HG03139 (cell line): Measurements from ENCODE around the gene PSMG4.

Experiments used
- ATAC-seq: cut with Tn5 transposase; IDR thresholded peaks from one replicate; pipeline ENCODE4 v1.9.1; 2021; ENCODE audit not compliant: unreplicated experiment

The PSMG4 gene

DNA sequence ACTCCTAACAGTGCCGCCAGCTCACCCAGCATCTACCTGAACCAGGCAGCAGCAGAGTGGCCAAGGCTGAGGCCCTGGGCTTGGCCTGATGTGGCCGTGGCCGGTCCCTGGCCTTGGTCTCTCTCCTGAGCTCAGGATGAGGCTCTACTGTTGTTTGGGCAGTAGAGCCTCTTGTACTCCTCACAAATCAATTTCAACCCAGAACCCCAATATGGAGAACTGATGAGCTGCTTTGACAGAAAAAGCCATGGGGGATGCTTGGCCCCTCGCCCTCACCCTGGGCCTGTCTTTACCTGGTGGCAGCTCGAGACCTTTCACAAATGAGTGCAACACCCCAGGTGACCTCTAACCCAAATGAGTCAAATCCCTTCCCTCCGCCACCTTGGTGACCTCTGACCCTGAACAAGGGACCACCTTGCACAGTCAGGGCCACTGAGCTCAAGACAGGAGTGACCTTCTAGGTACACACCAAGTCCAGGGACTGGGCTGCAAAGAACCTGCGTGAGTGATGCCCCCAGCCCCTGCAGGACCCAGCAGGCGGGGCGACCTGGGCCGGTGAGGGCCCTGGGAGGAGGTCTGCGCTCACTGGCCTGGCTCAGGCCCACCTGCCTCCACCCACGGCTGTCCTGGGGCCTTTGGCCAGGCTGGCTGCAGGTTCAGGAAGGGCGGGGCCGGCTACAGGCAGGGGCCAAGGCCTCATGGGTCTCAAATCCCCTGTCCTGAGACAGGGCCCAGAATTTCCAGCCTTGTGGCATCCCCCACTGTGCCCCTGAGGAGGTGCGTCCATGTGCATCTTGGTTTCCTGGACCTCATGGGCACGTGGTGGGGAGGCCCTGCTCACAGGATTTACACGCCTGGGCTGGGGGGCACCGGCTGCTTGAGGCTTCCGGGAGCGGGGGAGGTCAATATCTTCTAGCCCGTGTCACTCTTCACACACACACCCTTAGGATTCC, 30.2 kb downstream of the PSMG4 start:
- no peak for ATAC-seq

DNA sequence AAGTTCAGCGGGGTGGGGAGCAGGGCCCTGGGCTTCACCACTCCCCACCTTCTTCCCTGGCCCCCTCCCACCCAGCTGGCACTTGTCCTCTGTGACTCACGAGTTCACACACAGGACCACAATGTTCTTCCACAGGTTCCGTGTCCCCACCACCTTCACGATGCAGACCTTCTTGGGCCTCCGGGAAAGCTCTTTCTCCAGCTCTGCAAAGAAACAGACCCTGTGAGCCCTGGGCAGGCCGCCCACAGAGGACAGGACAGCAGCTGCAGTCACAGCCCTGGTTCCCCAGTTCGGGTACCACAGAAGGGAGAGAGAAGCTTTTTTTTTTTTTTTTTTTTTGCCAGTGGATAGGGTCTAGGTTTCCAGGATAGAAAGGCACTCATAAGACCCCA, 30.9 kb downstream of the PSMG4 start:
- ATAC-seq: no peak

- no peak for ATAC-seq
Measured at GRCh38 chr6:3290149-3290930, 31.6 kb downstream of the PSMG4 start.

DNA sequence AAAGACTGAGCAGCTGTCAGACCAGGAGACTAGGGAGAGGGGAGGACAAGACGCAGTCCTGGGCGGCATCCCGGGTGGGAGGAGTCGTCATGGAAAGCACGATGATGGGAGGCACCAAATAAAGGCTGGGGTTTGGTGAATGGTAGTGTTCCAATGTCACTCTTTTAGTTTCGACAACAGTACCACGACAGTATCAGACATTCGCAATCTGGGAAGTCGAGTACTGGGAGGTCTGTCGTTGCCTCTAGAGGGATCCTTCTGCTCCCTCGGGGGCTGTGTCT, 32.1 kb downstream of the PSMG4 start:
- no peak for ATAC-seq

- no peak for ATAC-seq
Measured at GRCh38 chr6:3291346-3291745, 32.6 kb downstream of the PSMG4 start.

DNA sequence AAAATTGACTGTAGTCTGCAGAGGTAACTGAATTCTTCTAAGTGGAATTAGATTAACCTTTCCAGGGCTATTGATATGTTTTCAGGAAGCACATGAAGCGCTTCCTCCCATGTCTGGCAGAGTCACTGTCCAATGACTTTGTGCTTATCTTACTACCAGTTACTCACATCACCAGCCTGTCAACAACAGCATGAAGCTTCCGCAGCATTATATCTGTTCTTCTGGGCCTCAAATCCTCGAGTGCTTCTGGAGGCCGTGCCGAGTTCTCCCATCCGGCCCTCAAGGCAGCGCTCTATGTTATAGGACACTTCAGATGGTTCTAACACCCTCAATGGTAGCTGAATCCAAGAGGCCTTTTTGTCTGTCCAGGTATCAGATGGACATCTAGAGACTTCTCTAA, 33.2 kb downstream of the PSMG4 start:
- ATAC-seq: no peak

DNA sequence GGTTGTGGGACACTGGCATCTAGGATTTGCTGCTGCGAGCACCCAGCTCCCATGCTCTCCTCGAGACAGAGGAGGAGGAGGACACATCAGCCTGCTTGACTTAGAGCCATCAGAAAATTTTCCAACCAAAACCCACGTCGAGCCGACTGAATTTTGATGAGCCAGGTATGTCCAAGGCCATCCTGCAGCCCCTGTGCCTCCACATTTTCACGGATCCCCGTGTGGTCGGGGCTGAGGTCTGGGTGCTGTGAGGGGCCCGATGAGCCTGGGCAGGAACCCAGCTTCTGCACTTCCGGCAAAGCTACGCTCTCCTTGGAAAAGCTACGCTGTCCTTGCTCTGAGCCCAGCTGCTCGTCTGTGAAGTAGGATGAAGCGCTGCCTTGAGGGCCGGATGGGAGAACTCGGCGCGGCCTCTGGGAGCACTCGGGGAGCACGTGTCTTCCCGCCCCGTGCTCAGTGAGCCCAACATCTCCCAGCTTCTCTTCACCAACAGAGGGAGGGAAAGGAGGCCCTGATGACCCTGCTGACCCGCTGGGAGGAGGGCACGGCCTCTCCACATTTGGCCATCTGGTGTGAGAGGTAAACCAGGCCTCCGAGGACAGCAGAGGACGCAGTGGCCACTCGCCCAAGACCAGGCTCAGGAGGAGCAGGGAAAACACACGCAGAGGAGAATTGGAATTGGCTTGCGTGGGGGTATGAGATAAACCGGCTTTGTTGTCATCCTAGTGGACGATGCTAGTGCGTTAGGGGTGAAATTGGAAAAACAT, 33.9 kb downstream of the PSMG4 start:
- ATAC-seq: no peak

DNA sequence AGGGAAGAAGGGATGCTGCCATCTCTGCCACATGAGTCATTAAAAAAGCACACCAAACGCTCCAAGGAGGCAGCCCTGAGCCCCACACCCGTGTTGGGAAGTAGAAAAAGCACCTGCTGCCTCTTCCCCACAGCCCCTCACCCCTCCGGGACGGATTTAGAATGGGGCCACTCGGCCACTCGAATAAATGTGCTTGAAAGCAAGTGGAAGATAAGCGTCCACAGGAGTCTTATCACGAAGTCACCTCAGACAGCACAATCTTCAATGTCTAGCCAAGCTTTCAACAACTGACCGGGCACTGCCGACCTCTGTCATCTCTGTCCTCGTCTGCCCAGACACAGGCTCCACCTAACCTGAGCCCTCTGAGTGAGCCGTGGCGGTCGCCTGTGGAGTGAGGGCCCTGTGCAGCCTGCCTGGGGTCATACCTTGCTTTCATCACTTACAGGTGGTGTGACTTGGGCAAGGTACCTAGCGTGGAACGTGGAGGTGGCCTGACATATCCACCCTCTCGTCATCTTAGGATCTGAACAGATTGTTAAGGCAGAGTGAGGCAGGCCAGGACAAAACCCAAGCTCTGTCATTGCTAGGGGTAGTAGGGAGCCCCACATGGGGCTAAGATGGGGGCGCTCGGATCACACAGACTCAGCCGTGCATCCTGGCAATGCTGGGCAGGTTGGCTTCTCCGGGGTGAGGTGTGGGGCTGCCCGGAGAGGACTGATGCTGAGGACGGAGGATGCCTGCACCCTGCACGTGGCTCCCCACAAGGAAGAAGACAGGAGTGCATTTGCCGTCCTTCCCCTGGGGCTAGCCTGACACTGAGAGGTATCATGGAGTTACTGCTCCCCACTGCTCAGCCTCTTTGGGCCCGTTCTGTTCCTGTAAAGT, 34.8 kb downstream of the PSMG4 start:
- no peak for ATAC-seq

DNA sequence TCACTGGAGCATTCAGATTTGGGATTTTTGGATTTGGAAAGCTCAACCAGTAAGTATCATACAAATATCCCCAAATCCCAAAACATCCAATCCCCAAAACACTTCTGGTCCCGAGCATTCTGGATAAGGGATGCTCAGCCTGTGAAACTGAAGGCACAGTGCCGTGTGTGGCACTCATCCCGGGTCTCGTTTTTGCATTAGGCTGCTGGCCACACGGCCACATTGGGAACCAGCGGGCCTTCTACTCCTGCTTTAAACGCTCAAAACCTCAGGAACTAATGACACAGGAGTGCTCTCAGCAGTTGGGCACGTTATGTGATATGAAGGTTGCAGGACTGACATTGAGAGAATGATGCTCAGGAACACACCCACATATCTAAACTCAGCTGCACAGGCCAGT, 35.6 kb downstream of the PSMG4 start:
- no peak for ATAC-seq

- no peak for ATAC-seq
Measured at GRCh38 chr6:3294921-3295871, 36.4 kb downstream of the PSMG4 start.

DNA sequence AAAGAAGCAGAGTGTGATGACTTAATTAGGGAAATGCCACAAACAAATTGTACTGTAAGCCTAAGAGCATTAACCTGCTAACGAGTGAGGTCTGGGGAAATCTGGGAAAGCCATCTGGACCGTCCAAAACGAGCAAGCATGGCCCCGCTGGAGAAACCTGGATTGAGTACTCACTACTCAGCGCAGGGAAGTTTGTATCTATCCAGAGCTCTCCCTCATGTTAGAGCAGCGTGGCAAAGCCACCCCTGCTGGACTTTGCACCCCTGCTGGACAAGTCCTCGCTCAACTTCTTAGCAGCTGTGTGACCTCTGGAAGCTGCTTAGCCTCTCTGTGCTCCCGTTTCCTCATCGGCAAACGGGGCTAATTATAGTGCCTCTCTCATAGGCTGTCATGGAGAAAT, 37.3 kb downstream of the PSMG4 start:
- no peak for ATAC-seq

- ATAC-seq: no peak
Measured at GRCh38 chr6:3296537-3296936, 37.8 kb downstream of the PSMG4 start.

- ATAC-seq: no peak
Measured at GRCh38 chr6:3297006-3297405, 38.3 kb downstream of the PSMG4 start.

- ATAC-seq: no peak
Measured at GRCh38 chr6:3297909-3298308, 39.2 kb downstream of the PSMG4 start.

DNA sequence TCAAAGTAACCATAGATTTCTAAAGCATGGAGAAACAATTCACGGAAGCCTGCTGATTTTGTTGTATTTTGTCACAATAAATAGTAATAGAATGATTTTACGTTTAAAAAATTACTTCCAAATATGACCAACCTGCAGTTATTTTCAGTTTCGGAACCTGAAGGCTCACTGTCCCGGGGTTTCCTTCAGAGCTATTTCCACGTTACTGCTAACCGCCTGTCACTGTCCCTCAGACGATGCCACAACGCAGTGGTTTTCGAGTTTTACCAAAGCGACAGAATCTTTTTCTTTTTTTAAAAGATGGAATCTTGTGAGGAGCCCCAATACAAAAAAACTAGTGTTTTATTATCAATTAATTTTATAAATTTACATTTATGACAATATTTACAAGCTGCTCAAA, 40.5 kb downstream of the PSMG4 start:
- no peak for ATAC-seq

DNA sequence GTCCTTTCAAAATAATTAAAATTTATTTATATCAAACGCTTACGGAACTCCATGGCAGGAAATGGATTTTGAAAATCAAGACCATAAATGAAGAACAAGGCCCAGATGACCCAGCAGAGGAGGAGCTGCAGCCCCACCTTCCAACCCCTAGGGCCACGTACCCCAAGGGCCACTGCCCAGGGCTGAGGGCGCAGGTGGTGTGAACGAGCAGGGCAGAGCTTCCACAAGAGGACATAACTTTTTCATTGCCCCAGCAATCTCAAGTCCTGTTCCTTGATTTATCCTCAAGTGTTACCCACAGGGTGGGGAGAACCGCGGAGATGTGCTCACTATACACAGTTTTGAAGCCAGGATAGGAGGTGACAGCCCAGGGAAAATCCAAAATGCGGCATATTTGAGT, 42.8 kb downstream of the PSMG4 start:
- ATAC-seq: no peak

DNA sequence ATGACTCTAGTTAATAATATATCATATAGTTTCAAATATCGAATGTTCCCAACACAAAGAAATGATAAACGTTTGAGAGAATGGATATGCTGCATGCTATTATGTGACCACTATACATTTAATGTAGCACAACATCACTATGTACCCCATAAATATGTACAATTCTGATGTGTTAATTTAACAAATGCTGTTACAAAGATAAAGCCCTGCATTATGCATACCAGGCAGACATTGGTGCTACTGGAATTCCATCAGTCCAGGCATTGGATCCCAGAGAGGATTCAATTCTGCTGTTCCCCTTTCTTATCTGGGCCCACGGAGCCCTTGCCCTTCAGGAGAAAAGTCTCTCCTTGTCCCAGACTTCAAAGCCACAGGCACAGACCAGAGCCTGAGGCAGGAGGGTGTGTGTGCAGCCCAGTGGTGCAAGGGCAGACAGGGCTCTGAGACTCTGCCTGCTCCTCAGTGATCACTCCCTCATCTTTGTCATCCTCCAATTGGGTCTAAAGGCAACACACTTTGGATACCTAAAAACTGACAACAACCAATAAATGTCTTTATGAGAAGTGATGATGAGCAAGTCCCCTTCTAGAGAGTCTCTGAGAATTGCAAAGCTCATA, 45.2 kb downstream of the PSMG4 start:
- no peak for ATAC-seq

DNA sequence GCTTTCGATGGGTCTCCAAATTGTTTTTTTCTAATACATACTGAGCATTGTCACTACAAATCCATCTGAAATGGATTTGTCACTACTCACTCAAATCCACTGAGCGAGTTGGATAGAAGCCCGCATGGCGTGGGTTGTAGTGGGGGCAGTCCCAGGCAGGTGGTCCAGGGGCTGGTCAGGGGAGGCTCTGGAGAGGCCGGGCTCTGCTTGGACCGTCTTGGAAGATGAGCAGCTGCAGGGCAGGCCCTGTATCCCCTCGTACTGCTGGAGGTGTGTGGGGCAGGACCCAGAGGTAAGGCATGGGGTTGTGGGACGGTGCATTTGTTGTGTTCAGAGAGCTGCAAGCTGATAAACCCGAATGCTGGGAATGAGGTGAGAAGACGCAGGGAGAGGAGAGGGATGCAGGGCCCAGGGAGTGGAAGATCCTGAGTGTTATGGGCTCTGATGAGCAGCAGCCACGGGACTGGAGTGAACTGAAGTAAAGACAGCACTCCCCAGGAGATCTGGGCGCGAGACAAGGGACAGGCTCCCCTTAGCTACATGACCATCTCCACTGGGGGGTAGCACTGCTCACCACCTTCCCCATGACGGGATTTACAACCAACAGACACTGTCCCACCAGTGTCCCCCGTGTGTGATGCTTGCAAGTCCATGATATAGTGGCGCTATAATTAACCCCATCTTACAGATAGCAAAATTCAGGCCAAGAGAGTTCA, 45.9 kb downstream of the PSMG4 start:
- ATAC-seq: no peak

DNA sequence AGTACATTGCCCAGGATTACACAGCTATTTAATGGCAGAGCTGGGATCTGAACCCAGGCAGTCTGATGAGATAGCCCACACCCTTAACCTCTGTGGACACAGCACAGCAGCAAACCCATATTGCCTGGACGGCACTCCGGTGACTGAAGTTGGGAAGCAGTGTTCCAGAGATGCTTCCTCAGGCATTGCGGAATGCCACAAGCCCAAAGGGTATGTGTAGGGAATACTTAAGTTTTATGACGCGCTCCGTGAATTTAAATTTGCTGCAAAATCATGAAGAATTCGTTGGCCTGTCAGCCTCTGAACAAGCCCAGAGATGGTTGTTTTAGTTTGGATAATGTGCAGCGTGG, 46.4 kb downstream of the PSMG4 start:
- no peak for ATAC-seq
